CD4-positive, alpha-beta T cell (primary cell): ENCODE data around the gene ATP6V0D1. TPM values are rescaled to one million over a fixed set of nuclear protein-coding genes. Genes with fewer than 3 reads are reported as not detected.

Experiments
- ATAC-seq: fragments of 200-7000 bp; cut with Tn5 transposase; one replicate; pipeline ENCODE4 v1.10.0; 2022; ENCODE audit warnings: mild to moderate bottlenecking; ENCODE audit not compliant: poor library complexity
- CTCF ChIA-PET: fragments of 350-600 bp; sonication (Branson Sonifier 250); formaldehyde crosslinking; loops from one replicate; lab custom pipeline; 2021; ENCODE audit warnings: antibody characterized with exemption, inconsistent platforms; lab: Charles Lee
- POLR2A ChIA-PET: fragments of 350-600 bp; sonication (Branson Sonifier 250); formaldehyde crosslinking; loops from one replicate; lab custom pipeline; 2021; ENCODE audit warnings: antibody characterized with exemption, inconsistent platforms; lab: Charles Lee
- DNase-seq, 14 experiments: peaks; one replicate each; pipeline ENCODE4 v3.0.0-alpha.2; 2013 to 2020; ENCODE audit warnings: mixed read lengths in 2 of 14
- H3K27ac ChIP-seq, 2 donors: one replicate each; pipeline versions ENCODE4 v1.5.1 to v1.7.0; 2013; ENCODE audit warnings: low read length in 2 of 2, low read depth in 1 of 2, mild to moderate bottlenecking in 1 of 2
- H3K27me3 ChIP-seq, 2 experiments: 1 replicate in 1 of 2; 2 replicates in 1 of 2; pipeline versions ENCODE4 v1.6.1 to v1.7.0; 2013; ENCODE audit warnings: low read length in 2 of 2, control low read depth in 1 of 2, mild to moderate bottlenecking in 1 of 2, moderate library complexity in 1 of 2; ENCODE audit not compliant: insufficient read depth in 2 of 2, control insufficient read depth in 1 of 2
- H3K36me3 ChIP-seq: one replicate; pipeline ENCODE4 v1.6.1; 2013; ENCODE audit warnings: low read length, control low read depth; ENCODE audit not compliant: insufficient read depth
- H3K4me1 ChIP-seq: one replicate; pipeline ENCODE4 v1.6.1; 2013; ENCODE audit warnings: low read length, control low read depth; ENCODE audit not compliant: insufficient read depth
- H3K4me3 ChIP-seq: one replicate; pipeline ENCODE4 v1.5.1; 2013; ENCODE audit warnings: mild to moderate bottlenecking, low read length, moderate library complexity
- H3K9me3 ChIP-seq, 2 experiments: 1 replicate in 1 of 2; 2 replicates in 1 of 2; pipeline versions ENCODE4 v1.6.1 to v1.7.0; 2013; ENCODE audit warnings: low read length in 2 of 2, mild to moderate bottlenecking in 2 of 2, control low read depth in 1 of 2, moderate library complexity in 1 of 2; ENCODE audit not compliant: control insufficient read depth in 1 of 2, insufficient read depth in 1 of 2
- H3K27ac Mint-ChIP-seq: one replicate; pipeline ENCODE4 v1.8.0; 2020; ENCODE audit warnings: mixed read lengths
- H3K27me3 Mint-ChIP-seq: one replicate; pipeline ENCODE4 v1.8.0; 2021; ENCODE audit warnings: mixed read lengths
- H3K36me3 Mint-ChIP-seq: one replicate; pipeline ENCODE4 v1.8.0; 2021; ENCODE audit warnings: low read depth, mixed read lengths
- H3K4me1 Mint-ChIP-seq: one replicate; pipeline ENCODE4 v1.8.0; 2021; ENCODE audit warnings: low read depth, mixed read lengths
- H3K4me3 Mint-ChIP-seq: one replicate; pipeline ENCODE4 v1.8.0; 2020; ENCODE audit warnings: mild to moderate bottlenecking, mixed read lengths
- H3K9me3 Mint-ChIP-seq: one replicate; pipeline ENCODE4 v1.8.0; 2020; ENCODE audit warnings: mixed read lengths
- CTCF ChIP-seq: fragments of 200-600 bp; IDR thresholded peaks from one replicate; pipeline ENCODE4 v1.8.0; 2022; ENCODE audit warnings: antibody characterized with exemption, mild to moderate bottlenecking
- intact Hi-C, 2 experiments: fragments of 100-400 bp; cut with DNase I in 1 of 2; cut with micrococcal nuclease in 1 of 2; formaldehyde crosslinking; loops; one replicate each; pipeline versions ENCODE4 v1.15.1 to v1.9.0; 2023 to 2025; cut with DNase I, micrococcal nuclease
- total RNA-seq, 174 experiments: library from RNA in 2 of 174; stranded (reverse) in 2 of 174; gene quantifications; one replicate each; pipeline ENCODE4 v1.2.3 and lab custom pipeline; 2021 to 2026

ATP6V0D1 gene
- total RNA-seq, 2 experiments from 2014 or later: 39.4 to 41.7 TPM

GRCh38 chr16:67463691-67464090 lies 17.3 kb downstream of the ATP6V0D1 start:
- no peaks in the 10 kb centered on the region for H3K9me3 Mint-ChIP-seq
- Histone ChIP-seq H3K27ac (no peak overlapping the region), H3K9me3 (no peaks in the 10 kb centered on the region), H3K4me1 (peaks cover 29% of the 10 kb centered on the region), H3K27me3 (no peaks in the 10 kb centered on the region), H3K4me3 (no peak overlapping the region), H3K36me3 (peaks cover 36% of the 10 kb centered on the region)
- intact Hi-C loops: loop anchor here (2.0 to 10.0 kb wide), 2 partner anchors 35 to 199 kb away; no protein-coding TSS in a partner anchor
- H3K4me1 Mint-ChIP-seq: peaks cover 46% of the 10 kb centered on the region
- H3K4me3 Mint-ChIP-seq: no peak overlapping the region
- ChIA-PET CTCF (interaction anchor here (1.5 kb wide), 1 partner anchor 36 kb away, joined by 3 read pairs; no protein-coding TSS in a partner anchor), POLR2A (no interaction called here)
- H3K27ac Mint-ChIP-seq: no peak overlapping the region
- TF ChIP-seq CTCF: no peak
- no peaks in the 10 kb centered on the region for H3K27me3 Mint-ChIP-seq
- ATAC-seq: no peak
- DNase-seq: no peak
- peaks cover 4% of the 10 kb centered on the region for H3K36me3 Mint-ChIP-seq

- CTCF ChIA-PET: interaction anchor here (1.5 kb wide), 1 partner anchor 35 kb away, joined by 3 read pairs; no protein-coding TSS in a partner anchor
- intact Hi-C loops: loop anchor here in 1 of 2 experiments (10.0 kb wide), 1 partner anchor 198 kb away; no protein-coding TSS in a partner anchor
- no peak for TF ChIP-seq CTCF
Observed at GRCh38 chr16:67463059-67463458, 17.9 kb downstream of the ATP6V0D1 start.

DNA sequence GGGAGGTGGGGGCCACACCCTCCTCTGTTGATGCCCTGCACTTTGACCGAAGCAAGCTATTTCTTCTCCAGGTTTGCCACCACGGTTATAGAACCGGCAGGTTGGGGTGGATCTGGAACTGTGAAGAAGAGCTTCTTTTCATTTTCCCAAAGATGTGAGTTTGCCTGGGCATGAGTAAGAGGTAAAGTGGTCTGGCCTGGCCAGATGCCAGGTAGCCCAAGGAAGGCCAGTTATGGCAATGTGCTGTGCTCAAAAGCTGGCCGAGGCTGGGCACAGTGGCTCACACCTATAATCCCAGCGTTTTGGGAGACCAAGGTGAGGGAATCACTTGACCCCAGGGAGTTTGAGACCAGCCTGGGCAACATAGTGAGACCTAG lies 18.7 kb downstream of the ATP6V0D1 start:
- no peak overlapping the region for H3K4me3 ChIP-seq
- peaks cover 4% of the 10 kb centered on the region for H3K36me3 Mint-ChIP-seq
- intact Hi-C loops: loop anchor here in 1 of 2 experiments (10.0 kb wide), 1 partner anchor 197 kb away; no protein-coding TSS in a partner anchor
- H3K9me3 ChIP-seq: no peaks in the 10 kb centered on the region
- peaks cover 40% of the 10 kb centered on the region for H3K4me1 Mint-ChIP-seq
- POLR2A ChIA-PET: no interaction called here
- peaks cover 46% of the 10 kb centered on the region for H3K36me3 ChIP-seq
- H3K27ac ChIP-seq: no peak overlapping the region
- no peaks in the 10 kb centered on the region for H3K9me3 Mint-ChIP-seq
- no peaks in the 10 kb centered on the region for H3K27me3 Mint-ChIP-seq
- no peak overlapping the region for H3K4me3 Mint-ChIP-seq
- H3K4me1 ChIP-seq: peaks cover 29% of the 10 kb centered on the region
- DNase-seq (no peak), ATAC-seq (no peak)
- no peak overlapping the region for H3K27ac Mint-ChIP-seq
- H3K27me3 ChIP-seq: no peaks in the 10 kb centered on the region
- CTCF ChIA-PET: no interaction called here
- no peak for TF ChIP-seq CTCF

More at GRCh38 chr16:67463059-67463458, 17.9 kb downstream of the ATP6V0D1 start:
- Histone ChIP-seq H3K4me3 (no peak overlapping the region), H3K27ac (no peak overlapping the region), H3K4me1 (peaks cover 29% of the 10 kb centered on the region), H3K9me3 (no peaks in the 10 kb centered on the region), H3K27me3 (no peaks in the 10 kb centered on the region), H3K36me3 (peaks cover 39% of the 10 kb centered on the region)
- POLR2A ChIA-PET: no interaction called here
- H3K4me1 Mint-ChIP-seq: peaks cover 48% of the 10 kb centered on the region
- no peaks in the 10 kb centered on the region for H3K27me3 Mint-ChIP-seq
- H3K4me3 Mint-ChIP-seq: no peak overlapping the region
- no peaks in the 10 kb centered on the region for H3K9me3 Mint-ChIP-seq
- ATAC-seq (no peak), DNase-seq (no peak)
- no peak overlapping the region for H3K27ac Mint-ChIP-seq
- peaks cover 4% of the 10 kb centered on the region for H3K36me3 Mint-ChIP-seq
